GM12801 (cell line): ENCODE results near the gene POLG2.

Source experiments
- TF ChIP-seq, protein P1 (sequence below): IDR thresholded peaks from one replicate; pipeline ENCODE4 v1.5.1; 2011; ENCODE audit warnings: control low read depth; ENCODE audit not compliant: insufficient read length; ENCODE audit errors: extremely low read depth

The POLG2 gene

DNA sequence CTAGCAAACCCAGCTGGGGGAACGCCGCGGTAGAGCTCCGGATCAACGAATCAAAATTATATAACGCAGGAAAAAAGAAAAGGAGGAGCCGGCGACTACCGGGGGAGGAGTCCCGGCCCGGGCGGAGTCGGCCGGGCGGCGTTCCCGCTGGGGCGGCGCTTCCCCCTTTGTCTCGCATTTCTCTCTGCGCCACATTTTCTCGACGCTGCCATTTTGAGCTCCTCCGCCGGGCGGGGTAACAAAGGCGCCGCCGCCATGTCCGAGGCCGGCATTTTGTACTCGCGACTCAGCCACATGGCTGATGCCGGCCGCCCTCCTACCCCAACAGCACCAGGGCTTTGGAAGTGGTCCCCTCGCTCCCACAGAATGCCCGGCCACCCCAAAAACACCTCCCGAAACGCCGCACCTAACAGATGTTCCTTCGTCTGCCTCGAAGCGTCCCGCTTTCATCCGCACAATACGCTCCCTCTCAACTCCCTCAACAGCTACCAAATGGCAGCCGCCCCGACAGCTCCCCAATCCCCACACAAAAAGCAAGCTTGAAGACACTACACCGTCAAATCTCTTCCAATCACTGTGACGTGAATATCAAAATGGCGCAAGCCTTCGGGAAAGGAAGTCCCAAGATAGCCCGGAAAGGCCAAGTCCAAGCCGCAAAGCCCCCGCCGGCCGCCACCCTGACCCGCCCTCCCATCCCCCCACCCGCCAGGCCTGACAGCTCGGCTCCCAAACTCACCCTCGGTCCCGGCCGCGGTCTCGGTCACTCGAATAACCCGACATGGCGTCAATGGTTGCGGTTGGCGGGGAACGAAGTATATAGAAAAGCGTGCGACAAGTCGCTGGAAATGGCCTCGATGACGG is 8.7 kb upstream of the POLG2 start:
- TF ChIP-seq, protein P1, sequence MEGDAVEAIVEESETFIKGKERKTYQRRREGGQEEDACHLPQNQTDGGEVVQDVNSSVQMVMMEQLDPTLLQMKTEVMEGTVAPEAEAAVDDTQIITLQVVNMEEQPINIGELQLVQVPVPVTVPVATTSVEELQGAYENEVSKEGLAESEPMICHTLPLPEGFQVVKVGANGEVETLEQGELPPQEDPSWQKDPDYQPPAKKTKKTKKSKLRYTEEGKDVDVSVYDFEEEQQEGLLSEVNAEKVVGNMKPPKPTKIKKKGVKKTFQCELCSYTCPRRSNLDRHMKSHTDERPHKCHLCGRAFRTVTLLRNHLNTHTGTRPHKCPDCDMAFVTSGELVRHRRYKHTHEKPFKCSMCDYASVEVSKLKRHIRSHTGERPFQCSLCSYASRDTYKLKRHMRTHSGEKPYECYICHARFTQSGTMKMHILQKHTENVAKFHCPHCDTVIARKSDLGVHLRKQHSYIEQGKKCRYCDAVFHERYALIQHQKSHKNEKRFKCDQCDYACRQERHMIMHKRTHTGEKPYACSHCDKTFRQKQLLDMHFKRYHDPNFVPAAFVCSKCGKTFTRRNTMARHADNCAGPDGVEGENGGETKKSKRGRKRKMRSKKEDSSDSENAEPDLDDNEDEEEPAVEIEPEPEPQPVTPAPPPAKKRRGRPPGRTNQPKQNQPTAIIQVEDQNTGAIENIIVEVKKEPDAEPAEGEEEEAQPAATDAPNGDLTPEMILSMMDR: no peak

DNA sequence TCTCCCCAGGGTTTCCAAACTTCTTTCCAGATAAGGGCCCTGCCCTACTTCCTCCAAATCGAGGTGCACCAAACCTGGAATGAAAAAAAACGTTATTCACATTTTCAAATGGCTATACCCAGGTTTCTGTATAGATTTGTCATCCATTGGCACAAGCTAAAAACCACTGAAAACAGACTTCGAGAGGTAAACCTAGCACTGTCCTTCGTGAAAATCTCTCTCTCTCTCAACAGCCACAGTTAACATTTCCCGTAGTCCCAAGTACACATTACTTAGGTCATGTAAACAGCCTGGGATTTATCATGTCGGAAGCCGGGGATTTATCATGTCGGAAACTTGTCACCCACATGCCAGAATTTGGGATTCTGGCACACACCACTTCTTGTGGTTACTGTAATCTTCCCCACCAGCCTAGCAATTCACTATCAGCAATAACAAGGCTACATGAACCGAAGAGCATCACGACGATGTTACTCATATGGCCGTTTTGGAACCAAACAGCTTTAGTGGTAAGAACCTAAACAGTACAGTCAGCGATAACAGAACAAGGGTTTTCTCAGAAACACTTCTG is 8.0 kb upstream of the POLG2 start:
- TF ChIP-seq, protein P1: no peak

- TF ChIP-seq, protein P1: no peak
Observed at GRCh38 chr17:64503821-64504768, 7.2 kb upstream of the POLG2 start.

DNA sequence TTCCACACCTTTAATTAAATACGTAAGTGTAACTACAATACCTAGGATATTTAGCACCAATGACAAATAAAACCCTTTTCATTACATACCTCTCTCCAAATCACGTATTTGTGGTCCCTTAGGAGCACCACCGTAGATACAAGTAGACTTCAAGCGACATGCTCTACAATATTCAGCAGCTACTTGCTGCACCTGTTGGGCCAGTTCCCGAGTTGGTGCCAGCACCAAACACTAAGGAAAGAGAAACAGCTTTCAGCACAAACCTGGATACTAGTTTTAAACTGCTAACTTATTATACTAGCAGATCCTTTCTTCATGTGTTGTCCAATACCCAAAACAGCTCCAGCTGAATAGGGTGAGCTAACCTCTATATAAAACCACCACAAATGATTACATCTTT is 6.5 kb upstream of the POLG2 start:
- TF ChIP-seq, protein P1: no peak

- TF ChIP-seq, protein P1: no peak
Observed at GRCh38 chr17:64502809-64503208, 6.0 kb upstream of the POLG2 start.

DNA sequence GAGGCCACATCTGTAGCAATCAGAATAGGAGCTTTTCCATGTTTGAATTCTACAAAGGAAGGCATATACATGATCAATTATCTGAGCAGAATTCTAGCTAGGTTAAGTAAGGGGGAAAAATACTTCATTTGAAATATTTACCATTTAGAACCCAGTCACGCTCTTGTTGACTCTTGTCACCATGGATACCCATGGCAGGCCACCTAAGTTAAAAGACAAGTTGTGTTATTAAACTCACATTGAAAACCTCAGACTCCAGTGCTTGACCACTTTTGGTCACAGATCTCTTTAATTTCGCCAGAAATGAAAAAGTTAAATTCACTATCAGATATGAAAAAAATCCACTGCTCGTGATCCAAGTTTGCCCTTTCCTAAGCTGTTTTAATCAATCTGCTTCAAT is 5.2 kb upstream of the POLG2 start:
- TF ChIP-seq, protein P1: no peak
